Measurements from ENCODE around the gene TSPAN33. TPM values are rescaled to one million over a fixed set of nuclear protein-coding genes. Genes with fewer than 3 reads are reported as not detected.

TSPAN33 gene
- total and polyA plus RNA-seq, 9 of the 15 experiments (the other 6 are each of a cell fraction or from before 2014, with no cell fraction given) = 0.03 to 1.5 (median 0.23) TPM; not detected in 2

DNA sequence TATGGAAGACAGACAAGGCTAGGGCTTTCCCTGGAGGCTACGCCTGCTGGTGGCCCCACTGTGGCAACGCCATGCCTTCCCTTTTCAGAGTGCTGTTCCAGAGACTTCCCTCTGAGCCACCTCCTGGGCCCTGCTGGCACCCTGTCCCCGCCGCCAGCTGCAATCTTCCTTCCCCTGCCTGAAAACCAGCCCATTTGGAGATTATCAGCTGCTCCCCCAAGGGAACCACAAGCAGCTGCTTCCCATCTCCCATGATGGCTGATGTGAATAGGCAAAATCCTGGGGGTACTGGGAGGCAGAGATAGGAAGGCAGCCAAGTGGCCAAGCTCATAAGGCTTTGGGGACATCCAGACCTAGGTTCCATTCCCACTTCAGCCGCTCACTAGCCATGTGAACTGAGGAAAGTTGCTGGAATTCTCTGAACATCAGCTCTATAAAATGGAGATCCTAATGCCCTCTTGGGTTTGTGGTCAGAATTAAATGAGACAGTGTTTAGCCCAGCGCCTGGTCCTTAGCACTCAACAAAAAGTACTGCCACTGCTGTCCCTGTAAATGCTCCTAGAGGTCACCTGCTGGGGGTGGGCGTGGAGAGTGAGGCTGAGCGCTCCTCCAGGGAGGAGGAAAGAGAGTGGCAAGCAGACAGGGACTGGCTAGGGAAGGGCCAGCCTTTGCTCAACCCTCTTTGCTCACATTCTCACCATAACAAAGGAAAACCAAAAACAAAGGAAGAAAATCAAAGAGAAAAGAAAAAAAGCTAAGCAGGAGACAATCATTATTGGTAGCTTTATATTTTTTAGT is 5.9 kb downstream of the TSPAN33 start (continued):
- TF ChIP-seq ZNF592 (IDR thresholded peaks at IDR 0.05) = no peak
- peak; percentile 95 for TF ChIP-seq CBFB (CRISPR knock-in tag; IDR thresholded peaks at IDR 0.05)
- no peak for TF ChIP-seq ASH1L (IDR thresholded peaks at IDR 0.05; ENCODE audit: borderline replicate concordance, low read depth, partially characterized antibody)
- TF ChIP-seq RBM25 (IDR thresholded peaks at IDR 0.05; ENCODE audit: low read depth, low read length, severe bottlenecking) = no peak
- TF ChIP-seq NR1H2 (CRISPR knock-in tag; IDR thresholded peaks at IDR 0.05) = no peak
- 0 out of 4 replicates have a peak, but pooled peaks of 1 of the 2 experiments have one; percentile 10 for TF ChIP-seq RAD21 (CRISPR knock-in tag; conservative IDR thresholded peaks at IDR 0.05 in 1 of 2, IDR thresholded peaks at IDR 0.05 in 1 of 2)
- TF ChIP-seq, protein P1, sequence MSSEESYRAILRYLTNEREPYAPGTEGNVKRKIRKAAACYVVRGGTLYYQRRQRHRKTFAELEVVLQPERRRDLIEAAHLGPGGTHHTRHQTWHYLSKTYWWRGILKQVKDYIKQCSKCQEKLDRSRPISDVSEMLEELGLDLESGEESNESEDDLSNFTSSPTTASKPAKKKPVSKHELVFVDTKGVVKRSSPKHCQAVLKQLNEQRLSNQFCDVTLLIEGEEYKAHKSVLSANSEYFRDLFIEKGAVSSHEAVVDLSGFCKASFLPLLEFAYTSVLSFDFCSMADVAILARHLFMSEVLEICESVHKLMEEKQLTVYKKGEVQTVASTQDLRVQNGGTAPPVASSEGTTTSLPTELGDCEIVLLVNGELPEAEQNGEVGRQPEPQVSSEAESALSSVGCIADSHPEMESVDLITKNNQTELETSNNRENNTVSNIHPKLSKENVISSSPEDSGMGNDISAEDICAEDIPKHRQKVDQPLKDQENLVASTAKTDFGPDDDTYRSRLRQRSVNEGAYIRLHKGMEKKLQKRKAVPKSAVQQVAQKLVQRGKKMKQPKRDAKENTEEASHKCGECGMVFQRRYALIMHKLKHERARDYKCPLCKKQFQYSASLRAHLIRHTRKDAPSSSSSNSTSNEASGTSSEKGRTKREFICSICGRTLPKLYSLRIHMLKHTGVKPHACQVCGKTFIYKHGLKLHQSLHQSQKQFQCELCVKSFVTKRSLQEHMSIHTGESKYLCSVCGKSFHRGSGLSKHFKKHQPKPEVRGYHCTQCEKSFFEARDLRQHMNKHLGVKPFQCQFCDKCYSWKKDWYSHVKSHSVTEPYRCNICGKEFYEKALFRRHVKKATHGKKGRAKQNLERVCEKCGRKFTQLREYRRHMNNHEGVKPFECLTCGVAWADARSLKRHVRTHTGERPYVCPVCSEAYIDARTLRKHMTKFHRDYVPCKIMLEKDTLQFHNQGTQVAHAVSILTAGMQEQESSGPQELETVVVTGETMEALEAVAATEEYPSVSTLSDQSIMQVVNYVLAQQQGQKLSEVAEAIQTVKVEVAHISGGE (CRISPR knock-in tag; IDR thresholded peaks at IDR 0.05) = peak in 1 of 3 experiments; percentile 90; a peak in 2 of 6 replicates
- no peak for TF ChIP-seq GABPB2 (CRISPR knock-in tag; conservative IDR thresholded peaks at IDR 0.05)
- peak; percentile 69; the same call in 1 of the 2 replicates for TF ChIP-seq ZNF449 (CRISPR knock-in tag; IDR thresholded peaks at IDR 0.05)
- no peak for TF ChIP-seq NELFE (IDR thresholded peaks at IDR 0.05; ENCODE audit: insufficient read depth, insufficient read length)
- TF ChIP-seq ZNF444 (CRISPR knock-in tag; IDR thresholded peaks at IDR 0.05) = peak; percentile 46; the same call in 1 of the 2 replicates
- TF ChIP-seq MED1 (CRISPR knock-in tag; IDR thresholded peaks at IDR 0.05; ENCODE audit: borderline replicate concordance) = no peak
- TF ChIP-seq THAP12 (CRISPR knock-in tag; IDR thresholded peaks at IDR 0.05) = no peak

Measured in K562 (cell line).